Endothelial cell of umbilical vein (primary cell): Measurements from ENCODE around the gene SIX6. TPM values are rescaled to one million over a fixed set of nuclear protein-coding genes. Genes with fewer than 3 reads are reported as not detected.

Experiments used
- BruUV-seq: library from RNA; stranded (reverse); fragments of 400-500 nt; replicated peaks from 2 replicates; lab custom pipeline; 2021; lab: Mats Ljungman, UMichigan
- CTCF ChIA-PET: fragments of 300-600, 350-600 bp; sonication (Branson Sonifier 250); formaldehyde crosslinking; loops from one replicate; lab custom pipeline; 2021; ENCODE audit warnings: antibody characterized with exemption, inconsistent platforms; lab: Charles Lee
- POLR2A ChIA-PET: fragments of 300-600, 350-600 bp; sonication (Branson Sonifier 250); formaldehyde crosslinking; loops from one replicate; lab custom pipeline; 2021; ENCODE audit warnings: antibody characterized with exemption, inconsistent platforms; lab: Charles Lee
- DNase-seq: peaks from one replicate; pipeline ENCODE4 v3.0.0-alpha.2; 2011; ENCODE audit warnings: low read depth, low spot score
- FAIRE-seq: peaks from 2 replicates; lab custom pipeline; 2011; peaks lifted over from hg19 to GRCh38; lab: Jason Lieb, UNC
- H2AFZ ChIP-seq: 2 replicates; pipeline ENCODE4 v1.6.0; 2012; ENCODE audit warnings: low read depth, low read length, control low read depth, inconsistent platforms
- H3K27ac ChIP-seq: 2 replicates; pipeline ENCODE4 v1.5.1; 2011; ENCODE audit warnings: low read depth, mild to moderate bottlenecking, control low read depth, low read length, moderate library complexity; ENCODE audit not compliant: insufficient read depth
- H3K27me3 ChIP-seq, 2 experiments: 2 replicates each; pipeline versions ENCODE4 v1.6.0 to v1.6.1; 2011; ENCODE audit warnings: low read length in 2 of 2, mixed read lengths in 1 of 2; ENCODE audit not compliant: control insufficient read depth in 2 of 2, insufficient read depth in 2 of 2
- H3K36me3 ChIP-seq, 2 experiments: 2 replicates in 1 of 2; 3 replicates in 1 of 2; pipeline ENCODE4 v1.5.1; 2011; ENCODE audit warnings: low read length in 2 of 2, mild to moderate bottlenecking in 1 of 2, moderate library complexity in 1 of 2; ENCODE audit not compliant: control insufficient read depth in 2 of 2, insufficient read depth in 2 of 2; ENCODE audit errors: extremely low read depth in 1 of 2
- H3K4me1 ChIP-seq: 3 replicates; pipeline ENCODE4 v1.5.1; 2011; ENCODE audit warnings: mild to moderate bottlenecking, low read length; ENCODE audit not compliant: control insufficient read depth, insufficient read depth; ENCODE audit errors: extremely low read depth
- H3K4me2 ChIP-seq: 2 replicates; pipeline ENCODE4 v1.6.1; 2011; ENCODE audit warnings: low read length, control low read depth, mixed read lengths; ENCODE audit not compliant: insufficient read depth
- H3K4me3 ChIP-seq, 3 experiments: fragments of 200-600 bp in 1 of 3; sonication (generic), shearing (Covaris generic) in 1 of 3; replicated peaks in 1 of 3; 2 replicates each; pipeline ENCODE4 v1.5.1; 2011 to 2016; ENCODE audit warnings: control low read depth in 3 of 3, low read length in 3 of 3, mild to moderate bottlenecking in 2 of 3, inconsistent platforms in 1 of 3, low read depth in 1 of 3, moderate library complexity in 1 of 3; ENCODE audit not compliant: insufficient read depth in 1 of 3
- H3K79me2 ChIP-seq: 2 replicates; pipeline ENCODE4 v1.6.0; 2012; ENCODE audit warnings: low read length, inconsistent platforms; ENCODE audit not compliant: control insufficient read depth, insufficient read depth
- H3K9ac ChIP-seq: replicated peaks from 2 replicates; pipeline ENCODE3; 2011; ENCODE audit warnings: low read length, control low read depth; ENCODE audit not compliant: insufficient read depth; ENCODE audit errors: extremely low read depth
- H3K9me1 ChIP-seq: replicated peaks from 3 replicates; pipeline ENCODE4 v1.6.0; 2011; ENCODE audit warnings: mild to moderate bottlenecking, low read length; ENCODE audit not compliant: control insufficient read depth, insufficient read depth; ENCODE audit errors: extremely low read depth
- H3K9me3 ChIP-seq: replicated peaks from 2 replicates; pipeline ENCODE4 v1.5.1; 2012; ENCODE audit warnings: low read length, inconsistent platforms; ENCODE audit not compliant: control insufficient read depth, insufficient read depth
- H4K20me1 ChIP-seq: replicated peaks from 2 replicates; pipeline ENCODE3; 2011; ENCODE audit warnings: mild to moderate bottlenecking, low read length; ENCODE audit not compliant: control insufficient read depth, insufficient read depth; ENCODE audit errors: extremely low read depth
- CTCF ChIP-seq, 2 donors: IDR thresholded peaks; 1 replicate in 1 of 2; 2 replicates in 1 of 2; pipeline ENCODE4 v1.5.1; 2011; ENCODE audit warnings: low read length in 2 of 2, mild to moderate bottlenecking in 2 of 2, moderate library complexity in 2 of 2, control low read depth in 1 of 2, inconsistent platforms in 1 of 2, low read depth in 1 of 2; ENCODE audit not compliant: insufficient read depth in 1 of 2; ENCODE audit errors: extremely low read depth in 1 of 2
- EZH2 ChIP-seq: IDR thresholded peaks from 2 replicates; pipeline ENCODE4 v1.6.1; 2012; ENCODE audit warnings: borderline replicate concordance, low read depth, mild to moderate bottlenecking, moderate library complexity, low read length, inconsistent platforms; ENCODE audit not compliant: severe bottlenecking
- FOS ChIP-seq: IDR thresholded peaks from 2 replicates; pipeline ENCODE4 v1.6.1; 2011; ENCODE audit warnings: mild to moderate bottlenecking, low read length, moderate library complexity, borderline replicate concordance; ENCODE audit not compliant: insufficient read depth
- GATA2 ChIP-seq: IDR thresholded peaks from 2 replicates; pipeline ENCODE4 v1.7.0; 2011; ENCODE audit warnings: low read depth, mild to moderate bottlenecking, moderate library complexity, mixed read lengths, low read length; ENCODE audit not compliant: insufficient read length, insufficient read depth
- JUN ChIP-seq: IDR thresholded peaks from 2 replicates; pipeline ENCODE4 v1.6.1; 2011; ENCODE audit warnings: borderline replicate concordance, low read depth; ENCODE audit not compliant: insufficient read length, insufficient read depth
- MAX ChIP-seq: IDR thresholded peaks from 2 replicates; pipeline ENCODE4 v1.6.1; 2011; ENCODE audit not compliant: insufficient read depth, insufficient read length
- MYC ChIP-seq: IDR thresholded peaks from one replicate; pipeline ENCODE4 v1.6.1; 2011; ENCODE audit warnings: mild to moderate bottlenecking, low read depth, low read length
- POLR2A ChIP-seq: IDR thresholded peaks from 2 replicates; pipeline ENCODE4 v1.6.1; 2012; ENCODE audit warnings: low read depth, mild to moderate bottlenecking, control low read depth, low read length
- POLR2AphosphoS5 ChIP-seq: IDR thresholded peaks from 2 replicates; pipeline ENCODE4 v1.6.1; 2012; ENCODE audit warnings: low read depth, mild to moderate bottlenecking, control low read depth, low read length, moderate library complexity; ENCODE audit not compliant: insufficient read depth
- dilution Hi-C: fragments of 300-500 bp; cut with MboI; formaldehyde crosslinking; loops from one replicate; pipeline ENCODE4 v1.15.0; 2019; ENCODE audit warnings: low sequenced_read_pairs; ENCODE audit not compliant: extremely low pct_ligation_motif_present
- intact Hi-C: fragments of 100-400 bp; cut with micrococcal nuclease; formaldehyde crosslinking; loops from one replicate; pipeline ENCODE4 v1.10.0; 2022
- polyA plus RNA-seq, 4 experiments: library from polyadenylated mRNA; depleted of rRNA in 3 of 4; stranded (reverse) in 3 of 4; unstranded in 1 of 4; fragments of >200 nt; gene quantifications; 2 replicates each; pipeline versions ENCODE4 v1.2.1 to v1.2.3, GENCODE V29; 2011 to 2012; ENCODE audit warnings: missing spikeins in 1 of 4
- total RNA-seq: library from RNA; stranded (reverse); gene quantifications from 2 replicates; pipeline ENCODE4 v1.2.3, GENCODE V29; 2021

Gene SIX6
- total and polyA plus RNA-seq, 2 donors (not counting 3 experiments of a cell fraction or from before 2014, with no cell fraction given), result not detected

GRCh38 chr14:60506010-60506409 is 2.9 kb upstream of the SIX6 start:
- BruUV-seq, result no TSS peak
- CTCF ChIA-PET, result interaction anchor here (0.8 kb wide), 1 partner anchor 8 kb away, joined by 3 read pairs; no protein-coding TSS in a partner anchor
- H3K4me1 ChIP-seq, result no peaks in the 10 kb centered on the region
- FAIRE-seq, result no peak
- no peaks in the 10 kb centered on the region for H4K20me1 ChIP-seq
- DNase-seq, result no peak
- no peaks in the 10 kb centered on the region for H3K9me3 ChIP-seq
- H3K27me3 ChIP-seq, result peaks cover 66 to 96% of the 10 kb centered on the region in 2 experiments
- no peak overlapping the region for H3K27ac ChIP-seq
- intact Hi-C loops (no loop called here), dilution Hi-C loops (no loop called here)
- POLR2A ChIA-PET, result no interaction called here
- no peak overlapping the region for H3K4me3 ChIP-seq
- H3K9ac ChIP-seq, result no peak overlapping the region
- no peak overlapping the region for H2AFZ ChIP-seq
- no peak for TF ChIP-seq MYC
- no peaks in the 10 kb centered on the region for H3K9me1 ChIP-seq
- no peaks in the 10 kb centered on the region for H3K36me3 ChIP-seq
- no peak overlapping the region for H3K4me2 ChIP-seq
- no peaks in the 10 kb centered on the region for H3K79me2 ChIP-seq

GRCh38 chr14:60506462-60506984 is 2.4 kb upstream of the SIX6 start:
- no peak overlapping the region for H3K4me3 ChIP-seq
- TF ChIP-seq CTCF (IDR thresholded peaks at IDR 0.05; ENCODE audit: extremely low read depth in 1 of 2, insufficient read depth in 1 of 2, low read depth in 1 of 2, low read length in 2 of 2) (no peak), JUN (no peak), GATA2 (no peak), FOS (no peak), EZH2 (no peak), MAX (no peak), MYC (no peak), POLR2AphosphoS5 (no peak), POLR2A (no peak)
- BruUV-seq, result no TSS peak
- dilution Hi-C loops, result no loop called here
- H3K9me3 ChIP-seq, result no peaks in the 10 kb centered on the region
- POLR2A ChIA-PET, result no interaction called here
- H3K79me2 ChIP-seq, result no peaks in the 10 kb centered on the region
- H3K36me3 ChIP-seq, result no peaks in the 10 kb centered on the region
- H4K20me1 ChIP-seq, result no peaks in the 10 kb centered on the region
- H3K4me2 ChIP-seq, result no peak overlapping the region
- H3K9ac ChIP-seq, result no peak overlapping the region
- intact Hi-C loops, result no loop called here
- DNase-seq (no peak), FAIRE-seq (no peak)
- H2AFZ ChIP-seq, result no peak overlapping the region
- no peak overlapping the region for H3K27ac ChIP-seq
- peaks cover 70 to 97% of the 10 kb centered on the region in 2 experiments for H3K27me3 ChIP-seq
- H3K4me1 ChIP-seq, result no peaks in the 10 kb centered on the region
- no peaks in the 10 kb centered on the region for H3K9me1 ChIP-seq
- CTCF ChIA-PET, result interaction anchor here (0.8 kb wide), 1 partner anchor 8 kb away, joined by 3 read pairs; no protein-coding TSS in a partner anchor
